ENCODE results near the gene CEP112.

GRCh38 chr17:65696739-65697394, 495.1 kb downstream of the CEP112 start:
- TF ChIP-seq CTCF (IDR thresholded peaks at IDR 0.05; ENCODE audit: insufficient read depth, low read depth, low read length) (no peak), EZH2 (IDR thresholded peaks at IDR 0.05; ENCODE audit: insufficient read depth, low read length) (no peak)

All from astrocyte (in vitro differentiated cells and primary cell).